HCEC 1CT (cell line): ENCODE data around the gene MET.
A peak's percentile ranks its signal among the peaks of the same experiment; 100 is the strongest.
"Not testable (repeated sequence)": the region's sequence is repeated elsewhere in the genome, so short reads cannot be mapped to it uniquely, and the experiment has no call there.

Source experiments
- DNase-seq: peaks from one replicate; pipeline ENCODE4 v3.0.0-alpha.2; 2017

Gene MET

DNA sequence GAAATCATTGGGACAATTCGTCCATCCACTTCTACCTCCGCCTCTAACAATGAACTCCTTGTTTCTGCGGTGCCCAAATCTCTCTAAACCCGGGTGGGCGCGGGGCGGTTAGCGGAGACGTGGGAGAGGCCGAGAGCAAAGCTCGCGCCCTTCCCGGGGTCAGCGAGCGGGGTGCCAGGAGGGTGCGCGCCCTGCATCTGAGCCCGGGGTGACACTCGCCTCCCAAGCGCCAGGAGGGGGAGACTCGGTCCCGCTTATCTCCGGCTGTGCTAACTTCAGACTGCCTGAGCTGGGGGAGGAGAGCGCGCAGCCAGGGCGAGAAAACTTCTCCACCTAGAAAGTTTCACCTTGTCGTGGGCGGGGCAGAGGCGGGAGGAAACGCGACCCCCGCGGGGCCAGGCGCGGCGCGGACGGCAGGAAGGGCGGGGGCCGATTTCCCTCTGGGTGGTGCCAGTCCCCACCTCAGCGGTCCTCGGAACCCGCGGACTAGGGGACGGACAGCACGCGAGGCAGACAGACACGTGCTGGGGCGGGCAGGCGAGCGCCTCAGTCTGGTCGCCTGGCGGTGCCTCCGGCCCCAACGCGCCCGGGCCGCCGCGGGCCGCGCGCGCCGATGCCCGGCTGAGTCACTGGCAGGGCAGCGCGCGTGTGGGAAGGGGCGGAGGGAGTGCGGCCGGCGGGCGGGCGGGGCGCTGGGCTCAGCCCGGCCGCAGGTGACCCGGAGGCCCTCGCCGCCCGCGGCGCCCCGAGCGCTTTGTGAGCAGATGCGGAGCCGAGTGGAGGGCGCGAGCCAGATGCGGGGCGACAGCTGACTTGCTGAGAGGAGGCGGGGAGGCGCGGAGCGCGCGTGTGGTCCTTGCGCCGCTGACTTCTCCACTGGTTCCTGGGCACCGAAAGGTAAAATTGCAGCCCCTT is at the start of gene MET:
TSS of gene MET (plus strand) at position 516 of the 915 bp plus-strand sequence. CDS start 26,889 bp downstream, outside the sequence.
- DNase-seq = peak; percentile 83

- DNase-seq = no peak
These were observed 45.1 kb upstream of the MET start for GRCh38 chr7:116626886-116627285.

GRCh38 chr7:116629051-116629463 is 42.9 kb upstream of the MET start:
- peak; percentile 37 for DNase-seq

DNA sequence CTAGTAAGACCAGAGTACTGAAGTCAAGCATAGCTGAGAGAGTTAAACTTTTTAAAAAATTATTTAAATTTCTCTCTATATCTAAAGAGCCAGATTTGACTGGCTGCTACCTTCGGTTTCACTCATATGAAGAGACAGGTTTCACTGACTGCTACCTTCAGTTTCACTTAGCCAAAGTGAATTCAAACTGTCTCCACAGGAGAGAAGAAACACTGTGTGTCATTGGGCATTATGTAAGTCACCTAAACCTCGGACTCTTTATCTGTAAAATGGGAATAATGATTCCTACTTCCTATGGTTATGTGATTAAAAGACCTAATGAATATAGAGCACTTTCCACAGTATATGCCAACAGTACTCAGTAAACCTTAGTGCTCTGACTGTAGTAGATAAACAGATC is 41.6 kb upstream of the MET start:
- DNase-seq = no peak

GRCh38 chr7:116630932-116631671 is 40.9 kb upstream of the MET start:
- DNase-seq = peak; percentile 97

DNA sequence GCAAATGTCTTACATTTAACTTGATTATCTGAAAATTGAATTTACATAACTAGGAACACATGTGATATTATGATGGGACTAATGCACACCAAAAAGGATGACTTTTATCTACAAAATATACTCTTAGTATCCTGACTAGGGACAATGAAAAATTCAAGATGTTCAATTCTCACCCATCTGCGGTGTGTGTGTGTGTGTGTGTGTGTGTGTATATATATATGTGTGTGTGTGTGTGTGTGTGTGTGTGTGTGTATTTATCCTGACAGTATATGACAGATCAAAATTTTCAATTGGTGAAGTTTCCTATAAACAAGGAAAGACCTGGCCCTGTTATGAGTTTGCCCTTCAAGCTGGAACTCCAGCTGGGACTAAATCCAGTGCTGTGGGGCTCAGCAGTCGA is 40.3 kb upstream of the MET start:
- DNase-seq = no peak

DNA sequence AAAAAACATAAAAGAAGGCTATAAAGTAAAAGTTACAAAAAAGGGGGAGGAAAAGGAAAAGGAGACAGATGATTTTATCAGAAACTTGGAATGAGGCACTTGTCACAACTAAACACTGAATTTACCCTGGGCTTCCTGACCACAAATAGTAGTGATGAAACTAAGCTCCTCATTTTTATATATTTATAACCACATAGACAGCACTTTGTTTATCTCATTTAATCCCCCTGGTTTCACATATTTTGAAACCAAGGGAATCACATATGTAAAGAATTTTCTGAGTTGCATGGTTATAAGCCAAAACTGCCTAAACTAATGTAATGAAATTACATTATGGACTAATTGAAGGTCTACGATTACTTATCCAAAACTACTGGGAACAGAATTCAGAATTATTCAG is 39.6 kb upstream of the MET start:
- peak; percentile 83 for DNase-seq

GRCh38 chr7:116633131-116633988 is 38.6 kb upstream of the MET start:
- peak; percentile 82 for DNase-seq

DNA sequence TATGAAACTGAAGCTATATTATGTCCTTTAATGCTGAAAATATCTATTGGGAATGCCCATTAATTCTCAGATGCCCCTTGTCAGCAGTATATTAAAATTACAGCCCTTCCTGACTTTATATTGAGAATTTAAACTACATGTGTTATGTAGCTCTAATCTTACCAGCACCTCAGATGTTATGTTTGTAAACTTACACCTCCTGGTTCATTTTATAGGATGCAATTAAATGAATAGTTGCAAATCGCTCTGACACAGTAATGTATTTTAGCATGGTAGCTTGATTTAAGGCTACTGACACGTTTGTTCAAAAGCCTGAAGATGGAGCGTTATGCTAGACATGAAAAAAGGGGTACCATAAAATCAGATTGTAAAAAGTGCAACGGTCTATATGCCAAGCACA is 35.0 kb upstream of the MET start:
- no peak for DNase-seq

GRCh38 chr7:116638592-116638991 is 33.4 kb upstream of the MET start:
- not testable (repeated sequence) for DNase-seq

GRCh38 chr7:116641551-116642153 is 30.3 kb upstream of the MET start:
- DNase-seq = no peak

- DNase-seq = not testable (repeated sequence)
These were observed 28.8 kb upstream of the MET start for GRCh38 chr7:116643148-116643547.

DNA sequence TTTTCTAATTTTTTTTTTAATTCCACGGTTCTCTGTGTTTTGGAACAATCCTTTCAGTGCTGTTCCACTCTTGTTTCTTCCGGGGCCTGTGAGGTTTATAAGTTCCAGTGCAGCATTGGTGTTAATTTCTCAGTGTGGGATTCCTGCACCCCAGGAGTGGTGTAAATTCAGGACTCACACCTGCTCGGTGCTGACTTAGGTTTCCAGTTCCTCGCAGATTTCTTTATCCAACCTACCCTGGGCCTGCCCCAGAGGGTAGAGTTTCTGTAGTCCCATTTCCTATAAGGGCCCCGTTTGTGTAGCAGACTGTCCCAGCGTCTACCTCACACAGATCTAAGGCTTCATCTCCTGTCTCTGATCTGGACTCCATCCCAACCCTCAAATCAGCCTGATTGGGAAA is 27.4 kb upstream of the MET start:
- no peak for DNase-seq

- no peak for DNase-seq
These were observed 24.7 kb upstream of the MET start for GRCh38 chr7:116647290-116647689.

GRCh38 chr7:116647861-116648260 is 24.1 kb upstream of the MET start:
- no peak for DNase-seq

GRCh38 chr7:116650436-116650835 is 21.6 kb upstream of the MET start:
- no peak for DNase-seq

DNA sequence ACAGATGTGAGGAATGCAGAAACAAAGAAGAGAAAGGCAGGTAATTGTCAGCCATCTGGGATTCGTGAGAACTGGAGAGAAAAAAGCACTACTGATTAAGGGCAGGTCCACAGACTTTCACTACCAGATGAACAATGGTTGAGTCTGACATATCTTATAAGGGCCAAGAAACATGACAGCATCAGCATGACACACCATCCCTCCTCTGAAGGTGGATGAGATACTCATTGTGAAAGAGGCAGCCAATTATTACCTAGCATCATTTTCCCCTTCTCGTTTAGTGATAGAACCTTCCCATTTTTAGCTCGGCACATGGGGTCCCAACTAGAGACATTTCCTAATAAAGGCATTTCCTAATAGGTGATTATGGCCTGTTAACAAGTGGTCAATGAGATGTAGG is 19.2 kb upstream of the MET start:
- DNase-seq = peak; percentile 33

GRCh38 chr7:116653204-116653603 is 18.8 kb upstream of the MET start:
- DNase-seq = peak; percentile 81

GRCh38 chr7:116653646-116654045 is 18.4 kb upstream of the MET start:
- no peak for DNase-seq

- not testable (repeated sequence) for DNase-seq
These were observed 12.7 kb upstream of the MET start for GRCh38 chr7:116659248-116659647.

GRCh38 chr7:116661865-116662264 is 10.1 kb upstream of the MET start:
- no peak for DNase-seq

- no peak for DNase-seq
These were observed 8.3 kb upstream of the MET start for GRCh38 chr7:116663744-116664143.
